GM19438 (cell line): ENCODE results near the gene DGCR8.

Experiments
- ATAC-seq: cut with Tn5 transposase; IDR thresholded peaks from one replicate; pipeline ENCODE4 v1.9.1; 2021; ENCODE audit warnings: low read depth; ENCODE audit not compliant: unreplicated experiment

Gene DGCR8

DNA sequence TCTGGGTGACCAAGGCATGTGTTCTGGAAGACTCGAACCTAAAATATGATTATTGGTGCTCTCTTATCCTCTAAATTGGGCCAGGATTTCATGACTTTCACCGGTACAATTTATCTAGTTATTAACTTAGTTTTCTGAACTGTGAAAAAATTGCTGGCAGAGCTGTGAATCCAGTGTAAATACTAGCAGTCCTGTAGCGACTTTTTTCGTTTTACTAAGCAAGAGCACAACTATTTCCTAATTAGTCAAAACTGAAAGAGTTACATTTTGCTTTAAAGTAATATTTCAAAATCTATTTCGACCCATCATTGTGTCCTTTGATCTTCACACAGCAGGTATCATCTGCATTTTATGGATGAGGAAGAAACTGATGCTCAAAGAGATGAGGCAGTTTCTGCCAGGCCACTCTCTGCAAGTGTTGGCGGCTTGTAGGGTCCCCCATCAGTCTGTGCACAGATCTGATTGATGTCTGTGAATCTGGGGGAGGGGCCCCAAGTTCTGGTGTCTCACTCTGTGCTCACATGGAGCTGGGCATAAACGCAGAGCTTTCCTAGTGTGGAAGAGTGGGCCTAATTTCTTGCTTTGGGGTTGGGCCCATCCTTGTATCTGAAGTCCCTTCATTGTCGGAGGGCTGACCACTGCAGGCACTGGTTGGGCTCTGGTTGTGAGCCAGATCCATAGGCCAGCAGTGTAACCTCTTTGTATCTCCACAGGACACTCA lies 38.4 kb downstream of the DGCR8 start:
- ATAC-seq = no peak

DNA sequence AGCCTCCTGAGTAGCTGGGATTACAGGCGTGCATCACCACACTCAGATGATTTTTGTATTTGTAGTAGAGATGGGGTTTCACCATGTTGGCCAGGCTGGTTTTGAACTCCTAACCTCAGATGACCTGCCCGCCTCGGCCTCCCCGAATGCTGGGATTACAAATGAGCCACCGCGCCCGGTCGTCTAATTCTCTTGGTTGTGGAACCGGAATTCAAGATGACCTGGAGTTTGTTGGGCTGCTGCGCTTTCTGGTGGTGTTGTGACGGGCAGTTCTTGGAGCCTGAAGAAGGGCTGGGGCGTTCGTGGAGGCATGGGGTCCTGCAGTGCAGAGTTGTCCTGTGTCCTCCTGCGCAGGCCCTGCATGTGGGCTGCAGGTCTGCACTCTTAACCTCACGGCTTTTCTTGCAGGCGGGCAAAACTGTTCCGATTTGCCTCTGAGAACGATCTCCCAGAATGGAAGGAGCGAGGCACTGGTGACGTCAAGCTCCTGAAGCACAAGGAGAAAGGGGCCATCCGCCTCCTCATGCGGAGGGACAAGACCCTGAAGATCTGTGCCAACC lies 41.9 kb downstream of the DGCR8 start:
- no peak for ATAC-seq

DNA sequence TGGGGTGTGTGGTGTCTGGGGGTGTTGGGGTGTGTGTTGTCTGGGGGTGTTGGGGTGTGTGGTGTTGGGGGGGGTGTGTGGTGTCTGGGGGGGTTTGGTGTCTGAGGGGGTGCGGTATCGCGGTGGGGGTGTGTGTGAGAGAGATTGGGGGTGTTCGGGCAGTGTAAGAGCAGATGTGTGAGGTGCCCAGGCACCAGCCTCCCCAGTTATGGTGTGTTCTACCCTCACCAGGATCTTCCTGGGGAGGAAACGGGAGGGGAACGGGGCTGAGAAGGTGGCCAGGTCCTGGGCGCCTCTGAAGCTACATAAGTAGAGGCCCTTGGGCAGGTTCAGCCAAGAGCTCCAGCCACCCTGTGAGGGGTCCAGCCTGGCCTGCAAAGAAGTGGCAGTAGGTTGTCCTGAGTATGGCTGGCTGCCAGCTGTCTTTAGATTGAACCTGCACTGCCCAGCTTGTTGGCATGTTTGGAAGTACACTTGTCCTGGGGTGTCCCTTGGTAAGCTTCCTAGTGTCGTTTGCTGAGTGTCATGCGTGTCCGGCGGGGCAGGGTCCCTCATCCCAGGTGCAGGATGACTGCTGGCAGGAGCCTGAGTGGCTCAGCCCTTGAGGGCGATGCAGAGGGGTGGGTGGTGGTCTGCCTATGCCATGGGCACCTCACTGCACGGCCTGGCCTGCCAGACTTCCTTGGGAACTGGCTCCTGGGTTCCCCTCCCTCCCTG lies 43.5 kb downstream of the DGCR8 start:
- no peak for ATAC-seq

DNA sequence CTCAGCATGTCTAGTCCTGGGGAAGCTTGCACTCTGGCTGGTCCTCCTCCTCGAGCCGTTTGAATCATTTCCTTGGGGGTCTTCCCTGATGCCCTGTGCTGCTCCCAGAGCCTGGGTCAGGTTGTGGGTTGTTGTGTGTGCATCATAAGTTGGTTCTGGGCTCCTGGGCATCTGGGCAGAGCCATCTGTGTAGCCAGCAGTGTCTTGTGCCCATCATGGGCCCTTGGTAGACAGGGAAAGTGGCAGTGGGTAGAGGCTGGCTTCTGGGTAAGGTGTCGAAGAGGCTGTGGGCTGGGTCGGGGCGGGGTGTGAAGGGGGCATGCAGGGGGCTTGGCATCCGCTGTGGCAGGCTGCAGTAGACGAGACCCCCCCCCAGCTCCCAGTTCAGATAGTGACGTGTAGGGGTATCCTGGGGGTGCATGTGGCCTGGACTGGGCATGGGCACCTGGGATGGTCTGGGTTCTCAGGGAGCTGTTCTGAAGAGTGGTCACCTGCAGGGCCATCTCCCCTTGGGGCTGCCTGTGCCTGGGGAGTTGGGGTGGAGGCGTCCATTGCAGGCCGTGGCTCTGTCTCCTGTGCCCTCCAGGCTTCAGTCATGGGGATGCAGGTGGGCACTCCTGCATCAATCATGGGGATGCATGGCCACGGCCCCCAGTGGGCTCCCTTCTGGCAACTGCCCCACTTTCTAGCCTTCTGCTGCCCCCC lies 44.2 kb downstream of the DGCR8 start:
- ATAC-seq = no peak

DNA sequence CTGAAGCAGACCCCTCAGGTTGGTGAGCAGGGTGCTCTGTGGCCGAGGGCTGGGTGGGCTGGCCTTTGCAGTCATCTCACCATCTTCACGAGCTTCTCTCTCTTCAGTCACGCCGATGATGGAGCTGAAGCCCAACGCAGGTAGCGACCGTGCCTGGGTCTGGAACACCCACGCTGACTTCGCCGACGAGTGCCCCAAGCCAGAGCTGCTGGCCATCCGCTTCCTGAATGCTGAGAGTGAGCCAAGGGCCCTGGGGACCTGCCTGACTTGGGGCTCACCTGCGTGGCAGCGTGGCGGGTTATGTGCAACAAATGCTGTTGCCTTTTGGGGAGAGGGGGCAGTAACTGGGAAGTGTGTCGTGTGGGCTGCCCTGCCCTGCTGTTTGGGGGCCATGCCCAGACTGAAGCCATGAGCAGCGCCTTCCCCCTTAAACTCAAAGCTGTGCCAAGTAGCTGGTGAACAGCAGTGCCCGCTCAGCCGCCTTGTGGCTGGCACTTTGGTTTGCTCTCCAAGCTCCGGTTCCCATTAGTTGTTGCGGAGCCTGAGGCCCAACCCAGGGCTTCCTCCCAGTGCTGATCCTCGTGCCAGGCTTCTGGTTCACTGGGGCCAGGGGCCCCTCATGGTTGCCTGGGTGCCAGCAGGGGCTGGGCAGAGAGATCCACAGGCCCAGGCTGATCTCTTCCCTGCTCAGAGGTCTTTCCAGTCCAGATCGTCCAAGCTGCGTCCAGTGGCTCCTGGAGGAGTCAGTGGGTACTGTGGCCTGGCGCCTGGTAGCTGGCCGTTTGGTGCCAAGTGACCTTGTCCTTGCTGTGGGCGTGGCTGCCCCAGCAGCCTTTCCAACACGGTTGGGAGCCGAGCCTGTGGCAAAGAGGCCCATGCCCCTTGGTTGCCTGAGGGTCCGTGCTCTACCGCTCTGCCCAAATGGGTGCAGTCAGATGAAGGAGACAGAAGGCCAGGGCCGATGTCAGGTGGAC lies 45.4 kb downstream of the DGCR8 start:
- no peak for ATAC-seq

DNA sequence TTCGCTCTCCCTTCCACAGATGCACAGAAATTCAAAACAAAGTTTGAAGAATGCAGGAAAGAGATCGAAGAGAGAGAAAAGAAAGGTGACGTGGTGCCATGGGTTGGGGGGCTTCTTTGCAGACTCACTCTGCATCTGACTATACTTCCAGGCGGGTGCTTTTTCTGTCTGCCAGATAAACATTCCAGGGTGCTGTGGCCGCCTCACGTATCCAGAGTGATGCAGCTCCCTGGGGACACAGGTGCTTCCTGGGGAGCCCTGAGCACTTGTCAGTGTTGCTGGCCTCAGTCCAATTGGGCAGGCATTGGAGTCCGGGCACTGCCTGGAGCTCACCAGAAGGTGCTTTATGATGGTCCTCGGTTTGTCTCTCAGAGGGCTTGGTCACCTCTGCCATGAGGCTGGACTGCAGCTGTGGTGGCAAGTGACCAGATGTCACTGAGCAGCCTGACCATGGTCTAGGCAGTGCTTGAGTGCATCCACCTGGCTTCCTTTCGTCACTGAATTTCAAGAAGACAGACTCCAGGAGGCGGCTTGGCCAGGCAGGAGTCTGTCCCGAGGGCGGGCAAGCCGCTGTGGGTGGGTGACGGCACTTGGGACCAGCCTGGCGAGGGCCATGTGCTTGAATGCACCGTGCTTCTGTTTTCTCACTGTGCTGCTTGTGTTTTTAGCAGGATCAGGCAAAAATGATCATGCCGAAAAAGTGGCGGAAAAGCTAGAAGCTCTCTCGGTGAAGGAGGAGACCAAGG lies 46.4 kb downstream of the DGCR8 start:
- ATAC-seq = no peak

DNA sequence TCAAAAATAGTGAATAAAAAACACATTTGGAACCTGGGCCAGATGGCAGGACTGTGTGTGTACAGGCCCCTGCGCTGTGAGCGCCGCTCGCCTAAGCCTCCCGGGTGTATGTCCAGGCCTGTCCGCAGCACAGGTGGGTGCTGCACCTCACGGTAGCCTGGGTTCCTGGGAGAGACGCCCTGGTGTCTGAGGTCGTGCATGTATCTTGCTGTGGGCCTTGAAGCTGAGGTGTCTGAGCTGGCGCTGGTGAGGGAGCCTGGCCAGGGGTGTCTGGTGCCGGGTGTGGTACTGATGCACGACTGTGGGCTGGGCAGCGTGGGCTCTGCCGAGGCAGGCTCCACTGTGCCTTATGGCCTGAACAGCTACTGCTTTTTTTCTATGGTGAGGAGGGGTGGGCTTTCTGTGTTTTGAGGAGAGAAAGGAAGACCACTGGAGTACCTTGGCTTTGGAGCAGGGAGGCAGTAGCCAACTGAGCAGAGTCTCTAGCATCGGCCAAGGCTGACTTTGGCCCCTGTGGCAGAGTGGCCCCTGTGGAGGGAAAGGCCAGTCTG lies 47.4 kb downstream of the DGCR8 start:
- no peak for ATAC-seq

DNA sequence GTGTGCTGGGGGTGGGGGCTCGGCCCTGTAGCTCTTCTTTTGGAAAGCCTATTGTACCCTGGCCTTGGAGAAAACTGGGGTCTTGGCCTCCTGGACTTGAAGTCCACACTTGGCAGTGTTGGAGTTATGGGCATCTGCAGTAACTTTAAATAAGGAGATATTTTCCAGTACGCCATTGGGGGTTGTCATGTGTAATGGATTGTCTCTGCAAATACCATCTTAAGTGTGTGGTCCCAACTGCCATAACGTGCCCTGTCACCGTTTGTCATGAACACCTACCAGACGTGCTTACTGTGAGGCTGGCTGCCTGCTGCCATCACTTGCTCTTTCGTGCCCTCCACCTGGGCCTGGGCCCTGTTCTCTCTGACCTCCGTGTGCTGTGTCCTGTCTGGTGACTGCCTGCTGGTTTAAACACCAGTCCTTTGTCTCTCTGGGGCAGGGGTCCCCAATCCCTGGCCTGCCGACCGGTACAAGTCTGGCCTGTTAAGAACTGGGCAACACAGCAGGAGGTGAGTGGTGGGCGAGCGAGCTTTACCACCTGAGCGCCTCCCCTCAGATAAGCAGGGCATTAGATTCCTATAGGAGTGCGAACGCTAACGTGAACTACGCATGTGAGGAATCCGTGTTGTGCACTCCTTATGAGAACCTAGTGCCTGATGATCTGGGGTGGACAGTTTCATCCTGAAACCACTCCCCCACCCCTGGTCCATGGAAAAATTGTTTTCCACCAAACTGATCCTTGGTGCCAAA lies 48.0 kb downstream of the DGCR8 start:
- no peak for ATAC-seq

DNA sequence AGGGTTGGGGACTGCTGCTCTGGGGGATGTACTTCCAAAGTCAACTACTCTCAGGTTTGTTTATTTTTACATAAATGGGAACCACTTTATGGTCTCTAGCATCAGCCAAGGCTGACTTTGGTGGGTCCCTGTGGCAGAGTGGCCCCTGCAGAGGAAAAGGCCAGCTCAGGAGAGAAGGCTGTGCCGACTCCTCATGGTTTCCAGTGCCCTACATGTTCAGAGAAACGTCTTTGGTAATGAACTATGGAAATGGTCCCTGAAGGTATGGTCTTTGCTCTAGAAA lies 48.5 kb downstream of the DGCR8 start:
- ATAC-seq = no peak

DNA sequence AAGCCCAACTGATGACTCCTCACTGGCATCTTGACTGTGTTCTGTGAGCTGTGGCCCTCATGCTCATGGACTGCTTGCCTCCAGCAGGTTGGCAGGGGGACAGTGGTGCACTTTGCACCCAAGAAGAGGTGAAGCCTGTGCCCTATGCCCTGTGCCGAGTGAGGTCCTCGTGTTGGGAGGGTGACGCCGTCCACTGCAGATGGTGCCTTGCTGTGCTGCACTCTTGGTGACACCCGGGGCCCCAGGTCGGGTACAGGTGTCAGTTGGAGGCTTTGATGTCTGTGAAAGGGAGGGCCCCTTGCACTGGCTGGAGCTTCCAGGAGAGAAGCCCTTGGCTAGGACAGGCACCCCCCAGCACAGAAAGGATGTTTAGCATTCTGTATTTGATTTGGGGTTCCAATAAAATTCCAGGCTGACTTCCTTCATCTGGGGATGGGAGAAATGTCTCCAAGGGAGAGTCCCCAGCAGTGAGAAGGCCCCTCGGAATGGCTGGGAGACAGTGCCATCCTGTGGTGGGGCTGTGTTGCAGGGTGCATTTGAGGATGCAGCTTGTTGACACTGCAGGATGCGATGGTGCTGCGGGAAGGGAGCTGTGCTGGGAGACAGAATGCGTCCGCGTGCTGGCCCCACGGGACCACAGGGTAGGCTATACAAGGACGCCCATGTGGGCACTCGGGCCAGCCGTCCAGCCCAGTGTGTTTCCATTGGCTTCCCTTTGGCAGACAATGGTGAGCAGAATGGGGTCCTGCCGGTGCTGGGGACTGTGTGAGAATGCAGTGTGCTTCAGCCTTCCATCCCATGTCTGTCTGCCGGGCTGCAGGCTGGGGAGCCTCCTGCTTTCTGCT lies 49.1 kb downstream of the DGCR8 start:
- no peak for ATAC-seq

DNA sequence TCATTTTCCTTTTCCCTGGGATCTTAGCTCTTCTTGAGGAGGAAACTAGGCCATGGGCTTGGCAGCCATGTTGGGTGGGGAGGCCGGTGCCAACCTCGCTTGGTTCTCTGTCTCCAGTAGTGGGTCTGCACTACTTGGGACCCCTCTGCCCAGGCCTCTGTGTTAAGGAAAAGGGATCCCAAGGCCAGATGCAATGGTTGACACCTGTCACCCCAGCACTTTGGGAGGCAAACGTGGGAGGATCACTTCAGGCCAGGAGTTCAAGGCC lies 49.6 kb downstream of the DGCR8 start:
- ATAC-seq = no peak

DNA sequence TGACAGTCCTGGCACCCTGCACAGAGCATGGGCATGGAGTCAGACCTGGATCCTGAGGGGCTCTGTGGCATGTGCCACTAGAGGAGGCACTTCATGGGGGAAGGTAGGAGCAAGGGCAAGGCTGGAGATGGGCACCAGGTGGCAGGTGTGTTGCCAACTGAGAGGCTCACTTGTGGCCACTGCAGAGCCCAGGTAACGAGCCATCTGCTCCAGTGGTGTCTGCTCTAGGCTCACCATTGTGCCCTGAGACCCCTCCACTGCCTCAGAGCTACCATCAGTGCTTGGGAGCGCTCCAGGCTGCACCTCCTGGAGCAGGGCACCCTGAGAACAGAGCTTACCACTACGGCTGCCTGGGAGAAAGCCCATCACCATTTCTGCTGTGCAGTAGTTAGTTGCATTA lies 50.3 kb downstream of the DGCR8 start:
- no peak for ATAC-seq

DNA sequence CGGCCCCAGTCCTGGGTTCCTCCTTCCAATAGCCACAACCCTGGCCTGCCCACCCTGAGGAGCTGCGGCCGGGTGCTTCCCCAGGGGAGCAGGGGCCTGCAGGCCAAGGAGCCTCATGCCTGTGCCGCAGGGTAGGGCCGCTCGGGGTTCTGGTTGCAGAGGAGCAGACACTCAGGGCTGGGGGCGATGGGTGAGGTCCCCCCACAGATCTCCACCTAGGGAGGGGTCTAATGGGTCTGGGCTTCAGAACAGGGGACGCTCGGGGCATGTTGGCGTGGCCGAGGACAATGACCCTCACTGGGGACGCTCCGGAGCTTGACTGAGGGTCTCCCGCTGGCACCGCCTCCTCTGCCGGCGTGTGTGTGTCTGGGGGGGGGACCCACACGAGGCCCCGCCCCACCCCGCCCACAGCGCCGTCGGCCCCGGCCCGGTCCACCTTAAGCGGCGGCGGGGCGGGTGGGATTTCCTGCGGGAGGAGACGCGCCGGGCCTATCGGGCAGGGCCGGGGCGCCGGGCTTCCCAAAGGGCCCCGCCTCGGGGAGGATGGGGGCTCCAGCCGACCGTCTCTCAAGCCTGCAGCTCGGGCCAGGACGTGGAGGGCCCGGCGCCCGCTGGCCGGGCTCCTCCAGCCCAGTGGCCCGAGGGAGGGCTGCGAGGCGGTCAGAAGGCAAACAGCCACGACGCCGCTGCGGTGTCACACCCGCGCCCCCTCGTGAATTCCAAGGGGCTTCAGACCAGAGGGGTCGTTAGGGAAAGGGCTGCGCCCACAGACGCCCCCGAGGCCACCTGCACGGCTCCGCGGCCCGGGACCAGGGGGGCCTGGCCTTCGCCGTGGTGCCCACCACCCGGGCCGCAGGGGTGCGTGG lies 50.9 kb downstream of the DGCR8 start:
- ATAC-seq = peak; percentile 60

DNA sequence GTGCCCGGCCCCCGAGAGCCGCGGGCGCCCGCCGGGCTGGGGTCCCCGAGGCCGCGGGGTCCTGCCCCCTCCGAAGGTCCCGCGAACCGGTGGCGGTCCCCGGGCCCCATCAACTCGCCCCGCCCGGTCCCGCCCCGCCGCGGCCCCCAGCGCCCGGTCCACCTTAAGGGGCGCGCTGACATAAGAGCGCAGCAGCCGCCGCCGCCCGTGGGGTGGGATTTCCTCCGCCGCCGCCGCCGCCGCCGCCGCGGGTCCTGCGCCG lies 51.5 kb downstream of the DGCR8 start, which contains the start of gene ZDHHC8:
Gene ZDHHC8 (plus strand): TSS at position 208 of the 262 bp plus-strand sequence. CDS start 144 bp downstream, outside the sequence.
- ATAC-seq = no peak

DNA sequence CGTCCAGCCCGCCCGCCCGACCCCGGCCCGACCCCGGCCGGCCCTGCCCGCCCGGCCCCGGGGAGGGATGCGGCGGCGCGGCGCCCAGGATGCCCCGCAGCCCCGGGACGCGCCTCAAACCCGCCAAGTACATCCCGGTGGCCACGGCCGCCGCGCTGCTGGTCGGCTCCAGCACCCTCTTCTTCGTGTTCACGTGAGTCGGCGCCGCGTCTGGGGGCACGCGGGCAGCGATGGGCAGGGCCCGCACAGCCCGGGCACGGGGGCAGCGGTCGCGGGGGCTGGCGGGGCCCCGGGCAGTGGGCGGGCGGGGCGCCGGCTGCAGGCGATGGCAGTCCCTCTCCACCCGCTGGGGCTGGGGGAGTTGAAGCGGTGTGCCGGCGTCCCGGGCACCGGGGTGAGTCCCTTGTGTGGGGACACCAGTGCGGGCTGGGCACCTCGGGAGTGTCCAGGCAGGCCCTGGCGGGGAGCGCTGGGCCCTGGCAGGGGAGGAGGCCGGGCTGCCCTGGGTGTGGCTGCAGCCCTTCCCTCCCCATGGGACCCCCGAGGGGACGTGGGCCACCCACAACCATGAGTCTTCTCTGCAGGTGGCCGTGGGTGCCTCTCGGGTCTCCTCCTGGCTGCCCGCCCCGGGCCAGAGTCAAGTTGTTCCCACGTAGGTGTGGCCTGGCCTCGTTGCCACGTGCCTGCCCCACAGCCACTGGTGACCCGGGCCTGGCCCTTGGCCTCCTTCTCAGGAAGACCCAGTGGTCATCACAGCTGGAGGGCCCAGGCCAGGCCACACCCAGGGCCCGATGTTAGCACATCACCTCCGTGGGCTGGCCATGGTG lies 52.0 kb downstream of the DGCR8 start:
- ATAC-seq = no peak

DNA sequence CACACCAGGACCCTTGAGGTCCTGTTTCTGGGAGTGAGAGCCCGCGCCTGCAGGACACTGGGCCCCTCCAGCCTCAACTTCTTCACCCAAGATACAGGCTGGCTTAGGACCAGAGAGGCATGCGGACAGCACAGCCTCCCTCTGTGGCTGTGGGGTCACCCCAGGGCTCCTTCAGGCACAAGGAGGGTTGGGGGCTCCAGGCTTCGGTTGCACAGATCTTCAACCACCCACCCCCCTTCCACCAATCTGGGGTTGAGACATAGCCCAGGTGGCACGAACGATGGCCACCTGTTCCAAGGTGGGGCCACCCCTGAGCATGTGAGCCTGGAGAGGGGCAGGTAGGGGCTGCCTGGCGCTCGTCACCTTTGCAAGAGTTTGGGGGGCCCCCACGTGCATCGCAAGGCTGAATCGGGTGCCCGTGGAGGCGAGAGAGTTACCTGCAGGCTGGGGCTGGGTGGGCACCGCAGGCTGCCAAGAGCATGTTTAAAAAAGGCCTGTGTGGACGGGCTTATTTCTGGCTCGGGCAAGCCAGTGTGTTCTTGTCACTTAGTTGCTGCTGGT lies 52.7 kb downstream of the DGCR8 start:
- ATAC-seq = no peak
